Epithelial cell of proximal tubule (primary cell): Measurements from ENCODE around the gene PCDH15. TPM values are rescaled to one million over a fixed set of nuclear protein-coding genes. Genes with fewer than 3 reads are reported as not detected.

Experiments
- DNase-seq: peaks from one replicate; pipeline ENCODE4 v3.0.0-alpha.2; 2011; ENCODE audit warnings: low read depth
- H3K4me3 ChIP-seq: 2 replicates; pipeline ENCODE4 v1.5.1; 2011; ENCODE audit warnings: low read depth, mild to moderate bottlenecking, low read length
- CTCF ChIP-seq: conservative IDR thresholded peaks from 2 replicates; pipeline ENCODE4 v1.5.1; 2012; ENCODE audit warnings: low read depth, mild to moderate bottlenecking, low read length
- total RNA-seq: library from RNA; depleted of rRNA; stranded (reverse); fragments of >200 nt; gene quantifications from 2 replicates; pipeline ENCODE4 v1.2.3, GENCODE V29; 2015

PCDH15 gene
- total RNA-seq, 1 donor from 2014 or later = not detected

GRCh38 chr10:54808186-54808935 lies 7.3 kb upstream of the PCDH15 start:
- no peak for TF ChIP-seq CTCF
- no peak for DNase-seq
- H3K4me3 ChIP-seq = no peak overlapping the region

GRCh38 chr10:54799506-54799905 lies 1.5 kb downstream of the PCDH15 start:
- no peak overlapping the region for H3K4me3 ChIP-seq
- DNase-seq = no peak
- no peak for TF ChIP-seq CTCF

- no peak for TF ChIP-seq CTCF
- DNase-seq = no peak
- no peak overlapping the region for H3K4me3 ChIP-seq
Measured at GRCh38 chr10:54797636-54798321, 3.3 kb downstream of the PCDH15 start.

GRCh38 chr10:54796881-54797280 lies 4.2 kb downstream of the PCDH15 start:
- no peak for DNase-seq
- no peak for TF ChIP-seq CTCF
- H3K4me3 ChIP-seq = no peak overlapping the region

GRCh38 chr10:54776622-54777021 lies 24.4 kb downstream of the PCDH15 start:
- TF ChIP-seq CTCF = no peak
- no peak overlapping the region for H3K4me3 ChIP-seq
- no peak for DNase-seq

GRCh38 chr10:54772468-54773122 lies 28.4 kb downstream of the PCDH15 start:
- no peak for DNase-seq
- H3K4me3 ChIP-seq = no peak overlapping the region
- no peak for TF ChIP-seq CTCF
